ENCODE data around the gene RBFOX2.

Gene RBFOX2

GRCh38 chr22:35862697-35863096 lies 165.9 kb downstream of the RBFOX2 start:
- no peak for DNase-seq (ENCODE audit: low spot score)

DNA sequence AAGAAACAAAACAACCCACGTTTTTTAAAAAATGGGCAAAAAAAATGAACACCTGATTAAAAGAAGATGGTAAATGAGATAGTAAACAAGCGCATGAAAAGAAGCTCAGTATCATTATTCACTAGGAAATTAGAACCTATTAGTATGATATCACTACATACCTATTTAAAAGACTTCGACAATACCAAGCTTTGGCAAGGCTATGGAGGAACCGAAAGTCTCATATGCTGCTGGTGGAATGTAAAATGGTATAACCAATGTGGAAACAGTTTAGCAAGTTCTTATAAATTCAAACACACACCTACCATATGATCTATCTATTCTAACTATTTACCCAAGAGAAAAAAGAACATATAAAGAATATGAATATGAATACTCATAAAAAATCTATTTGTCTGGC lies 167.2 kb downstream of the RBFOX2 start:
- DNase-seq (ENCODE audit: low spot score): no peak

GRCh38 chr22:35860837-35861236 lies 167.8 kb downstream of the RBFOX2 start:
- no peak for DNase-seq (ENCODE audit: low spot score)

DNA sequence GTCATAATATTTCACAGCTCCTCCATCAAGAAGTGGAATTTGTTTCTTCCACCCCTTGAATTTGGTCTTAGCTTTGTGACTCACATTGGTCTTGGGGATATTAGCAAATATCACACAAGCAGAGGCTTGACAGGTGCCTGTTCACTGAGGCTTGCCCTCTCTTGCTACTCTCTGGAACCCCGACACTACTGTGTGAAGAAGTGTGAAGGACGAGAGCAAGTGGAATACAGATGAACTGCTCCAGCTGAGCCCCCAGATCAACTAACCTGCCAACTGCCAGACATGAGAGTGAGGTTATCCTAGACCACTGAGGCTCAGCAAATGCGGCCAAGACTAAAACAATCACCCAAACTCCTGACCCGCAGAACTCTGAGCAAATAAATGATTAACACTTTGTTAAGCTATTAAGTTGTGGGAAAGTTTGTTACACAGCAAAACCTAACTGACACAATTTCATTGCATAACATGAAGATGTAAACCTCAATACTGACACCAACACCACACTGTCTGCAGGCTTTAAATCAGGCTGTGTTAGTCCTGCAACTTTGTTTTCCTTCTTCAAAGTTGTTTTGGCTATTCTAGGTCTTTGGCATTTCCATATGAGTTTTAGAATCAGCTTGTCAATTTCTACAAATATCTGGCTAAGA lies 168.4 kb downstream of the RBFOX2 start:
- DNase-seq (ENCODE audit: low spot score): no peak

DNA sequence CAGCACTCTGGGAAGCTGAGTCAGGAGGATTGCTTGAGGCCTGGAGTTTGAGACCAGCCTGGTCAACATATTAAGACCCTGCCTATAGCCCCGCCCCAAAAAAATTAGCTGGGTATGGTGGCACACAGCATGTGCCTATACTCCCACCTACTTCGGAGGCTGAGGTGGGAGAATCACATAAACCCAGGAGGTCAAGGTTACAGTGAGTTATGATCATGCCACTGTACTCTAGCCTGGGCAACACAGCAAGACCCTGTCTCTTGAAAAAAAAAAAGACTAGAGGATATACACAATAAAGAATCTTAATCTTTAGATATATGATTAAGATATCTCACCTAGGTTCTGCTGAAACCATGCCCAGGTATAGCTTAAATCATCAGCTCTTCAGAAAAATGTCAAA lies 174.3 kb downstream of the RBFOX2 start:
- no peak for DNase-seq (ENCODE audit: low spot score)

DNA sequence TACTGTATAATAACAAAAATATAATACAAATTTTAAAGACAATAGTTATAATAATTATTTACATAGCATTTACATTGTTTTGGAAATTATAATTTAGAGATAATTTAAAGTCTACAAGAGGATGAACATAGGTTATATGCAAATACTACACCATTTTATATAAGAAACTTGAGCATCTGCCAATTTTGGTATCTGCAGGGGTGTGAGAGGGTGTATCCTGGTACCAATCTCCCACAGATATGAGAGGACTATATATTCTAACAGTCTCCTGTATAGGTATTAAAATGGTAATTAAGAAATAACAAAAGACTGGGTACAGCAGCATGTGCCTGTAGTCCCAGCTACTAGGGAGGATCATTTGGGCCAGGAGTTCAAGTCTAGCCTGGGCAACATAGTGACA lies 176.5 kb downstream of the RBFOX2 start:
- no peak for DNase-seq (ENCODE audit: low spot score)

DNA sequence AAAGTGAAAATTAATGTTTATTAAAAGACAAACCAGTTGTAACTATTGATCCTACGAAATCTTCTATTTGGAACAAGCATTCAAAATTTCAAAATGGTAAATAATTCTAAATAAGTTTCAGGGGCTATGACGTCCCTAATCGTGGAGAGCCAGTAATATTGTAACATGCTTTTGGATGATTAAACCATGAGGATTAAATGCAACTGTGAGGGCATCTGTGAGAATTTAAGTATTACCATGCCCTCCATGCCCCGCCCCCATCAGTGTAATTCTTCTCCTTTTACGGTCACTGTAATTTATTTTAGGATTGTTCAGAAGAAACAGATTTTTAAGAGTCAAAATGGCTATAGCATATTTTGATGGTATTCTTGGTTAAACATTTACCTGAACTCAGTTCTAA lies 177.8 kb downstream of the RBFOX2 start:
- no peak for DNase-seq (ENCODE audit: low spot score)

- no peak for DNase-seq (ENCODE audit: low spot score)
Observed at GRCh38 chr22:35846804-35847203, 181.8 kb downstream of the RBFOX2 start.

- DNase-seq (ENCODE audit: low spot score): no peak
Observed at GRCh38 chr22:35844886-35845285, 183.7 kb downstream of the RBFOX2 start.

GRCh38 chr22:35842954-35843353 lies 185.7 kb downstream of the RBFOX2 start:
- DNase-seq (ENCODE audit: low spot score): no peak

GRCh38 chr22:35842519-35842913 lies 186.1 kb downstream of the RBFOX2 start:
- no peak for DNase-seq (ENCODE audit: low spot score)

GRCh38 chr22:35841907-35842518 lies 186.6 kb downstream of the RBFOX2 start:
- no peak for DNase-seq (ENCODE audit: low spot score)

GRCh38 chr22:35840302-35840739 lies 188.3 kb downstream of the RBFOX2 start:
- DNase-seq (ENCODE audit: low spot score): no peak

GRCh38 chr22:35839841-35840301 lies 188.8 kb downstream of the RBFOX2 start:
- DNase-seq (ENCODE audit: low spot score): no peak

- DNase-seq (ENCODE audit: low spot score): no peak
Observed at GRCh38 chr22:35838855-35839576, 189.6 kb downstream of the RBFOX2 start.

DNA sequence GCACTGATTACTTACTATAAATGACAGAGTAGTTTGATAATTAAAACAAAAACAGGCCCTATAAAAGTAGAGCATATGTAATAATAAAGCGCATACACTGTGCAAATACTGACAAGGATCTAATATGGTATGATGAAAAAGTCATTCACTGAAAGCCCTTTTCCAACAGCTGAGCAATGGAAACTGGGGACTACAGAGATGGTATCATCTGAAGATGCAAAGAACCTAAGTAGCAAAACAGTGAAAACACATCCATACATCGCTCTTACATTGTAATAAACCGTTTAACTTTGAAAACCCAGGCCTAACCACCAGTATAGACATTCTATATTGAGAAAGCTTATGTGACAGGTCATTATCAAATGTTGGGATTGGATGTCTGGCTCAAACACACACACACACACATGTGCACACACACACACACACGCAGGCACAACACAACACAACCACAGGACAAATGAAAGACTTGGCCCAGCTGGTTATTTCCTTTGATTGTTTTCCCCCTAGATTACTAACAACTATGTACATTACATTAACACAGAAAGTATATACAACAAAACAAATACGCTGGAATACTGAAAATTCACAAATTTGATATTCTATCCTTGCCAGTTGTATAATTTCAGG lies 191.4 kb downstream of the RBFOX2 start:
- no peak for DNase-seq (ENCODE audit: low spot score)

GRCh38 chr22:35835998-35836691 lies 192.5 kb downstream of the RBFOX2 start:
- no peak for DNase-seq (ENCODE audit: low spot score)

DNA sequence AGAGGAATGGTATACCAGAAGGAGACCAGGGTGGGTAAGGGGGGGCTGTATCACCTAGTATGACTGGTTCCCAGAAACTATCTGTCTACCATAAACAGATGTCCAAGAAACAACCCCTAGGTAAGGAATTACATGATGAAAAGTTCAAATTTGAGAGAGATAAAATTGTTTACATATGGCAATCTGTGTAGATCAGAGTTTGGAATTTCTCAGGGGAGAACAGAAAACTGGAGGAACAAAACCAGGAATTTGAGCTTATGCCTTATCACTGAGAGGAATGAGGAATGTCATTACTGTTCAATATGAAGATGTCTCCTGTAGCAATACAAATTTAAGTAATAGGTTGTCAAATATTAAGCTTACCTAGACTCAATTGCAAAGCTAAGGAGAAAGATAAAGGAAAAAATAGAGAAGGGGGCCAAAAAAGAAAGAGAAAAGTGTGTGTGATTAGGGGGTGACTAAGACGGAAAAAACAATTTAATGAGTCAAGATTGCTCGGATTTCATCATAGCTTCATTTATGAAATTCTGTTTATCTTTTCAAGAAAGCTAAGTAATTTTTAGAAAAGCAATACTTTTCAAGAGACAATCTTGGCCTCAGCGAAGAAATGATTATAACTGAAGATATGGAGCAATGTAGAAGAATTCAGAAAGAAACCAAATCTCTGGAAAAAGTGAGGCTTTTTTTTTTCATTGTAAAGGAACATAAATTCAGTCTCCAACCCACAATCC lies 193.2 kb downstream of the RBFOX2 start:
- no peak for DNase-seq (ENCODE audit: low spot score)

- no peak for DNase-seq (ENCODE audit: low spot score)
Observed at GRCh38 chr22:35834061-35834460, 194.6 kb downstream of the RBFOX2 start.

DNA sequence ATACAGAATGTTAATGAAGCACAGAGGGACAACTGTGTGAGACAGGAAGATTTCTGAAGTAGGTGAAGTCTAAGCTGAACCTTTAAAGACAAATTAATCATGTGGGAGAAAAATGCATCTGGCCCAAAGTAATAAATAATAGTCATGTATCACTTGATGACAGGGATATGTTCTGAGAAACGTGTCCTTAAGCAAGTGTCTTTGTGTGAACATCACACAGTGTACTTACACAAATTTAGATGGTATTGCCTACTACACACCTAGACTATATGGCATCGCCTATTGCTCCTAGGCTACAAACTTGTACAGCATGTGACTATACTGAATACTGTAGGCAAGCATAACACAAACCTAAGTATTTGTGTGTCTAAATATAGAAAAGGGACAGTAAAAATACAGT lies 198.3 kb downstream of the RBFOX2 start:
- DNase-seq (ENCODE audit: low spot score): no peak

DNA sequence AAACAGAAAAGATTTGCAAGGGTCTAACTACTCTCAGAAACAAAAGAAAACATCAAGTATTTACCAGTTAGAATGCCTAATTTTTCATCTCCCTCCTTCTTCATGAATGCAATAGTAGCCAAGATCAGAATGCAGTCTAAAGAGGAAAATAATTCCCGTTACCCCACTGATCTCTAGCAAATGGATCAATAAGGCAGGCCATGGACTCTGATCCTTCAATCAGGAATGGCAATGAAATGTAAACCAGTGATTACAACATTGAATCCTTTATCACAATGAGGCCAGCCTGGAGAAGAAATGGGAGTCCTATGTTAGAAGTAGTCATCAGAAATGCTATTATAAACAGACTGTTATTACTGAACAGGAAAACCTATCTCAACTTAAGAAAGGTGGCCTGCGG lies 204.4 kb downstream of the RBFOX2 start:
- no peak for DNase-seq (ENCODE audit: low spot score)

DNA sequence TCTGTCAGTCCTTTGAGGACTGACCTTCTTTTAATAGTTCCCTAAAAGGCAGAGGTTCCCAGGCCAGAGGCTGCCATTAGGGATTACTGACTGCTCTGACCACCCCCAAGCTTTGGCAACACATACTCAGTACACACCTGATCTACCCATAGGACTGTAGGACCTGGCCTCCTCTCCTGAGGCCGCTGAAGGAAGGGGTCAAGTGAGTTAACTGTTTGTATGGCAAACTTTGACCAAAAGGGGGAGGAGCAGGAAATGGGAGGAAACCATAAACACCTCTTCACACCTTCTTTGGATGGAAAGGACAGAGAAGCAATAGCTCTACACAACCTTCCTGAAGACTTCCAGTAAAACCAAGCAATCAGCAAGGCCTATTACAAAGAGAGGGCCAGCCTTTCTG lies 207.0 kb downstream of the RBFOX2 start:
- DNase-seq (ENCODE audit: low spot score): no peak

Data from HuH-7.5 (cell line).